HG03196 (cell line): ENCODE measurements around the gene SULT1A1.
"Not testable (repeated sequence)": the region's sequence is repeated elsewhere in the genome, so short reads cannot be mapped to it uniquely, and the experiment has no call there.

Source experiments
- ATAC-seq: cut with Tn5 transposase; IDR thresholded peaks from one replicate; pipeline ENCODE4 v1.9.1; 2021; ENCODE audit not compliant: unreplicated experiment

SULT1A1 gene

DNA sequence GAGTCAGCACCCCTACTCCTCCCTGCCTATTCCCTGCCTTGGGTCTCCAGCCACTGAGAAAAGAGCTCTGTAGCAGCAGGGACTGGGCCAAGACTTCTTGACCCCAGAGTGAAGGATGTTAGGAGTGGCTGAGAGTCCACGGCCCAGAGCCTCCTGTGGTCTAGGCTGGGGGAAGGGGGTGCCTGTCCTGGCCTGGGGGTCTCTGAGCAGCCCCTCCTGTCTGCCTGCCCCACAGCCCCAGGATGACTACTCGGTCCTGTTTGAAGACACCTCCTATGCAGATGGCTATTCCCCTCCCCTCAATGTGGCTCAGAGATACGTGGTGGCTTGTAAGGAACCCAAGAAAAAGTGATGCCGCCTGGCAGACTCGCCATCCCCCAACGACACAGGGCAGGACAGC is 18.5 kb downstream of the SULT1A1 start:
- ATAC-seq, result no peak

DNA sequence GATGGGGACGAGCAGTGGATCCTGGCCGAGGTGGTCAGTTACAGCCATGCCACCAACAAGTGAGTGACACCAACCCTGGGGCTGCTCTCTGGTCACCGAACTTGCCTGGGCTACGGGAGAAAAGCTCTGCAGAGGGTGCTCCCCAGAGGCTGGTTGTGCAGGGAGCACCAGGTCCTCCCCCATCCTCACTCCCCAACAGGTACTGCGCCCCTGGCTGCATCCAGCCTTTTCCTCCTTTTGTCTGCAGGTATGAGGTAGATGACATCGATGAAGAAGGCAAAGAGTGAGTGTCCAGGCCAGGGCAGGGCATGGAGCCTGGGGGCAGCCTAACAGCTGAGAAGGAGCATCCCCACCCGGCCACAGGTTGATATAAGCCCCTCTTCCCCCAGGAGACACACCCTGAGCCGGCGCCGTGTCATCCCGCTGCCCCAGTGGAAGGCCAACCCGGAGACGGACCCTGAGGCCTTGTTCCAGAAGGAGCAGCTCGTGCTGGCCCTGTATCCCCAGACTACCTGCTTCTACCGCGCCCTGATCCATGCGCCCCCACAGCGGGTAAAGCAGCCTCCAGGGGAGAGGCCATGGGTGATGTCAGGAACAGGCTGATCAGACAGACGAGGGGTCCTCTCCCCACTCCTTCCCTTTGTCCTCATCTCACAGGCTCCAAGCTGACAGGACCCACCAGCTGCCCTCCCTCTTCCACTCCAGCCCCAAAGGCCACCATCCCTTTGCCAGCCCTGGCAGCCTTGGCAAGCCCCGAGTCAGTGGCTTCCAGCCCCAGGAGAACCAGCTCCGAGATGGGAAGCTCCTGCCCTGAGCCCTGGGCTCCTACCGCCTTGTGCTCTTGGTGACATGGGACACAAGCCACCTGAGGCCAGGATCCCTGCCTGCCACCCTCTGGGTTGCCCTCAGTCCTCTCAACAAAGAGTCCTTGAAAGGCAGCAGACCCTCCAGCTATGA is 19.2 kb downstream of the SULT1A1 start:
- ATAC-seq, result no peak

DNA sequence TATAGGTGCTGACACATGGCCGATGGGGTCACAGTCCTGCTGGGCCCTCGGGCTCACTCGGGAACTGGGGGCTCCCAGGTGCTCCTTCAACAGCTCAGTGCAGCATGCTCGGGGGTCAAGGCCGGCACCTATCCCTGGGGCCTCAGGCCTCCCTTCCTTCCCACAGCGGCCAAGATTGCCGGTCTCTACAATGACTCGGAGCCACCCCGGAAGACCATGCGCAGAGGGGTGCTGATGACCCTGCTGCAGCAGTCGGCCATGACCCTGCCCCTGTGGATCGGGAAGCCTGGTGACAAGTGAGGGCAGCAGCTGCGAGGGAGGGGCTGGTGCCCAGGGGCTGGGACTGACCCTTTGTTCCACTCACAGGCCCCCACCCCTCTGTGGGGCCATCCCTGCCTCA is 19.9 kb downstream of the SULT1A1 start:
- no peak for ATAC-seq

DNA sequence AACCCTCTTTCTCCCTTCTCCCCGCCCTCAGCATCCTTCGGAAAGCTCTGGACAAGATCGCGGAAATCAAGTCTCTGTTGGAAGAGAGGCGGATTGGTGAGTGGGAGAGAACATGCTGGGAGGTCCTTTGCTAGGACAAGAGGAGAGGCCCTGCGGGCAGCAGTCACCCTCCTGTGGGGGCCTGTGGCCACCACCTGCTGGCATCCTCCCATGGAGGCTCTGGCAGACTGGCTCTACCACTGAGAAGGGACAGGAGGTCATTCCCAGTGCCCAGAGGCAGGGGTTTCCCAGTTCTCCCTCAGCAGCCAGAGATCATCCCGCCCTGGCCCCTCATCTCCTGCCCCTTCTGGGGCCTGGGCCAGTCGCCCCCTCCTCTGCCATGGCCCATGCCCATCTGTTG is 20.8 kb downstream of the SULT1A1 start:
- ATAC-seq, result no peak

DNA sequence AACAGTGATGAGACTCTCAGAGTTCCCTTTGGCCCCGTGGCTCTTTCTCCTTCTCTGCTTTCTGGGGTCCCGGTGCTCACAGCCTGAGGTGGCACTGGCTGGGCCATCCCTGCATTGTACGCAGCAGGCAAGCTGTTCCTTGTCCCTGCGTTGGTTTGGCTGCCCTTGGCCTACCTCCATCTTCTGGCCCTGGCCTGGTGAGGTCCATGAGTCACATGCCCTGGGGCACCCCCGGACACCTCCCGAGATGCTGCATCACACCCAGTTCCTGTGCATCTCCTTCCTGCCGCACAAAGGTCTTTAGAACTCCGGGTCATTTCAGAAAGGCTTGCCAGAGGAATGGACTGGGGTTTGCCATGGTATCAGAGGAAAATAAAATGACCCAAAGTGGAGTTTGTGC is 22.5 kb downstream of the SULT1A1 start:
- ATAC-seq, result no peak

DNA sequence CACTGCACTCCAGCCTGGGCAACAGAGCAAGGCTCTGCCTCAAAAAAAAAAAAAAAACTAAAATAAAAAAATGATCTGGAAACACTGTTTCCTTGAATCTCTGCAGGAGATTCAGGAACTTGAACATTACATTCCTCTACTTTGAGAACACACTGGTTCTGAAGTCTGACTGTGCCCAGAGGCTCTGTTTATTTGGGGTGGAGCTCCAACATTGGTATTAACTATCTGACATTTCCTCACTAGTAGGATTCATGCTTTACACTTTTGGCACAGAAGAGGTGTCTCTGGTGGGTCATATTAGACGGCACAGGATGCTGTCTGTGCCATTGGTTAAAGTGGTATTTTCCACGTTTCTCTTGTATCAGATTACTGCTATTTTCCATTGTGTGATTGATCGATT is 23.4 kb downstream of the SULT1A1 start:
- ATAC-seq, result no peak

DNA sequence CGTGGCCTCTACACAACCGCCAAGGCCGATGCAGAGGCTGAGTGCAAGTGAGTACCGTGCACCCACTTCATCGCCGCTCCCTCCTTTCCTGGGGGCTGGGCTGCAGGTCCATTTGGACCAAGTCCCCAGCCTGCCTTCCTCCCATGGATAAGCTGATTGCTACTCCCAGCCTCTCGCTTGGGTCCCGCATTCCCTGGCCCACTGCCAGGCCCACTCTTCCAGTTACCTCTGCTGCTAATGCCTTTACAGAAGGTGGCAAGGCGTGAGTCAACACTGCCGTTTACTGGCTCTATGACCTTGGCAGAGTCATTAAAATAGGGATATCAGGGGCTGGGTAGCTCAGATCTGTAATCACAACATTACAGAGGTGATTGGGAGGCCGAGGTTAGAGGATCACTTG is 24.2 kb downstream of the SULT1A1 start:
- no peak for ATAC-seq

DNA sequence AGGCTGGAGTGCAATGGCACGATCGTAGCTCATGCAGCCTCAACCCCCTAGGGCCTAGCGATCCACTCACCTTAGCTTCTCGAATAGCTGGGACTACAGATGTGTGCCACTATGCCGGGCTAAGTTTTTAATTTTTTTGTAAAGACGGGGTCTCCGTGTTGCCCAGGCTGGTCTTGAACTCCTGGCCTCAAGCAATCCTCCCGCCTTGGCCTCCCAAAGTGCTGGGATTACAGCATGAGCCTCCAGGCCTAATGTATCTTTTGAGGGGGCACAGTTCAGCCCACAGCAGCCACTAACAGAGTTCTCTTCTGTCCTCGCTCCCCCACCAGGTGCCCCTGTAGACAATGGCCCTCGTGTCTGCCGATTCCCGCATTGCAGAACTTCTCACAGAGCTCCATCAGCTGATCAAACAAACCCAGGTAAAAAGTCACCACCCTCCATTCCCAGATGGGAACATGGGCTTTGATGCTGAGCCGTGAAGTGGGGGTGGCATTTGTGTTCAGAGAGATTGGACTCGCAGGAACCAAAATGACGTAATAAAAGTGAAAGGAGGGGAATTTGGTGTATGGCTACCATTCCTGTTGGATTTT is 29.0 kb downstream of the SULT1A1 start:
- no peak for ATAC-seq

DNA sequence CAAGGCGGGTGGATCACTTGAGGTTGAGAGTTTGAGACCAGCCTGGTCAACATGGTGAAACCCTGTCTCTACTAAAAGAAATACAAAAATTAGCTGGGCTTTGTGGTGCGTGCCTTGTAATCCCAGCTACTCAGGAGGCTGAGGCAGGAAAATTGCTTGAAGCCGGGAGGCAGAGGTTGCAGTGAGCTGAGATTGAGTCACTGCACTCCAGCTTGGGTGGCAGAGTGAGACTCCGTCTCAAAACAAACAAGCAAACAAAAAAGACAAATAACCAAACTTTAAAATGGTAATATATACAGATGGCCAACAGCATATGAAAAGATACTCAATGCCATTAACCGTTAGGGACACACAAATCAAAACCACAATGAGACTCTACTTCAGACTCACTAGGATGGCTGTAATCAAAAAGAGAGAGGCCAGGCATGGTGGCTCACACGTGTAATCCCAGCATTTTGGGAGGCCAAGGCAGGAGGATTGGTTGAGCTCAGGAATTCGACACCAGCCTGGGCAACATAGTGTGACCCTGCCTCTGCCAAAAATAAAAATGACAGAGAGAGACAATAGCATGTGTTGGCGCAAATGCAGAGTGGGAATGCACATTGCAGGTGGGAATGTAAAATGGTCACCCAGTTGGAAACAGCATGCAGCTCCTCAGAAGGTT is 34.3 kb downstream of the SULT1A1 start:
- ATAC-seq, result no peak

DNA sequence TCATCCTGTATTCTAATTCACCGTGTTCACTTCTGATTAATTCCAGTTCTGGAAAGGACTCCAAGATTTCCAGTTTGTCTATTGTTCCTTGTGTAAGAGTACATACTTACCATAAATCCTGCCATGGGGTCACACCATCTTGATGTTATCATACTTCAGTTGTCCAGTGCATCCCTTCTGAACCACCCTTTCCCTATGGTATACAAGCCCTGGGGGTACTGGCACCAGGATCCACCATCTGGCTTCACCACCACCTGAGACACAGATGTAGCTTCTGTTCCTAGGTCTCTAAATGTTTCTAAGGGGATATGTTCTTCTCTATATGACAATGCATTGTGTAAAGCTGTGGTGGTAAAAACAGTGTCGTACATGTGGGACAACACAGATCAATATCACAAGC is 34.9 kb downstream of the SULT1A1 start:
- no peak for ATAC-seq

DNA sequence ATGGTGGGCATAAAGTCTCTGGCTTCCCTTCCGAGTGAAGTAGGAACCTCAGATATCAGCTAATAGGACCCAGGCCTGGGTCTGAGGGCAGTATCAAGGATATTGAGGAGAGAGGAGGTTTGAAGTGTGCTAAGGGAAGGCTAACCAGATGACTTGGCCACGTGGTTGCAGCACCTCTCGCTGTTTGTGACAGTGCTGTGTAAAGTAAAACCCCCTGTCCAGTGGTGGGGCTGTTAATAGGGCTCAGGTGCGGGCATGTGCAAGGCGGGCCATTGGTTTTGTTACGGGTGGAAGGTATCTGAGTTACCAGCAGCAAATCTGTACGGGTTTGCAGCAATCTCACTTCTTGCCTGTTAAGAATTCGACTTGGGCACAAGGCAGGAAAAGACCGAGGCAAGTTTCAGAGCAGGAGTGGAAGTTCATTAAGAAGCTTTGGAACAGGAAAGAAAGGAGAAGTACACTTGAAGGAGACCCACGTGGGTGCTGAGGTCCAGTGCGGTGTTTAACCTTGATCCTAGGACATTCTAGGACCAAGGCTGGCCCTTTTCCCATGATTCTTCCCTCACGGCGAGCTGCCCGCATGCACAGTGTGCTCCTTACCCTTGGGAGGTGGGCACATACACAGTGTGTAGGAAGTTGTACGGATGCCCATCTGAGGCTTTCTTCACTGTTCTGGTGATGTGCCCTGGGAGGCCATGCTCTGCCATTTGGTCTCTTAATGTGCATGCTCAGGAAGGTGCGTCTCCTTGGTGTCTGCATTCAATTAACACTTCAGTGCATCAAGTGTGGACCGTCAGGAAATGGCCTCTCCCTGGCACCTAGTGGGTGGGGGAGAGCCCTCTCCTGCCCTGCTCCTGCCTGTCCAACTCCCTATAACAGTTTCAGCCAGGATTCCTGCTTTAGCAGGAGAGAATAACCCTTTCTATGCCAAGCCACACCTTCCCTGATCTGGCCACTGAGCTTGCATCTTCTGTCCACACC is 35.8 kb downstream of the SULT1A1 start:
- ATAC-seq, result no peak

DNA sequence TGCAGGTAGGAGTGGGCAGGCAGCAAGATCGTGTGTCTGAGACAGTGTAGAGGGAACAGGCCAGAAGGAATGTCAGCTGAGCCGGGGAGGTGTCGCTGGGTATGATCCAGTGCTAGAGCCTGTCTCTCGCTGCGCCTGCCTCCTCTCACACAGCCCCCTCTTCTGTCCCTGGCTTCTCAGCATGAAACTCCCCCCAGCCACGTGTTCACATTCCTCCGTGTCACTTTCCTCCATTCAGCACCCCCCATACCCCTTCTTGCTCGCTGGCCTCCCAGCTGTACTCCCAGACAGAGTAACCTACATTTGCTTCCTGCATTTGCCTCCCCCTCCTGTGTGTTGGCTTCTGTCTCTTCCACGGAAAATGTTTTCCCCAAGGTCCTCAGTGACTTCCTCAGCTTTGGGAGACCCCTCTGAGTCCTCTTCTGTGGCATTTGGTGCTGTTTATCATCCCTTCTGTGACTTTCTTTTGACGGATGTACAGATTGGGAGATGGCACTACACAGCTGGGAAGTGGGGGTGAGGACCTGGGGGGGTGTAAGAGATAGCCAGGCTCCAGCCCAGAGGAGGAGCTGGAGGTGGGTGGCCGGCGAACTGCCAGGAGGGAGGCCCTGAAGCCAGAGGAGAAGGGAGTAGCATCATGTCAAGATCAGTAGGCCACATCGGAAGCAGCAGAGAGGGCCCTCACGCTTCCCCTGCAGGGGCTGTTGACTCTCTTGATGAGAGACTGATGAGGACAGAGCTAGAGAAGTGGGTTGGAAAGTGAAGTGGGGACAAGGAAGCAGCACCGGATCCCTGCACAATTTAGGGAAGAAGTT is 36.9 kb downstream of the SULT1A1 start:
- no peak for ATAC-seq

DNA sequence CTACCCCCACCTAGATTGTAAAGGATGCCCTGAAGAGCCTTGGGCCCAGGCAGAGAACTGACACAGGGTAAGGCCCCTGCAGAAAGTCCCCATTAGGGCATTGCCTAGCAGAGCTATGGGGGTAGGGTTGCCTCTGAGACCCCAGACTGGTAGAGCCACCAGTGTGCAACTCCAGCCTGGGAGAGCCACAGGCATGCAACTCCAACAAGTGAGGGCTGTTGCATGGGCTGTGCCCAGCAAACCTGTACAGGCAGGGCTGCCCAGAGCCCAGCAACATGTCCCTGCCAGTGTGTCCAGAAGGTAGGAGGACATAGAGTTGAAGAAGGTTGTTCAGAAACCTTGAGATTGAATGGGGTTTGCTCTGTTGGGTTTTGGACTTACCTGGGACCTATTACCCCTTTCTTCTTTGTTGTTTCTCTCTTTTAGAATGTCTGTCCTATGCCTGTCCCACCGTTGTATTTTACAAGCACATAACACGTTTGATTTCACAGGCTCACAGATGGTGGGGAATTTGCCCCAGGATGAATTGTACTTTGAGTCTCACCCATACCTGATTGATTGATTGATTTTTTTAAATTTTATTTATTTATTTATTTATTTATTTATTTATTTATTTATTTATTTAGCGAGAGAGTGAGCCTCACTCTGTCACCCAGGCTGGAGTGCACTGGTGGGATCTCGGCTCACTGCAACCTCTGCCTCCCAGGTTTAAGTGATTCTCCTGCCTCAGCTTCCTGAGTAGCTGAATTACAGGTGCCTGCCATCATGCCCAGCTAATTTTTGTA is 39.7 kb downstream of the SULT1A1 start:
- ATAC-seq, result no peak

DNA sequence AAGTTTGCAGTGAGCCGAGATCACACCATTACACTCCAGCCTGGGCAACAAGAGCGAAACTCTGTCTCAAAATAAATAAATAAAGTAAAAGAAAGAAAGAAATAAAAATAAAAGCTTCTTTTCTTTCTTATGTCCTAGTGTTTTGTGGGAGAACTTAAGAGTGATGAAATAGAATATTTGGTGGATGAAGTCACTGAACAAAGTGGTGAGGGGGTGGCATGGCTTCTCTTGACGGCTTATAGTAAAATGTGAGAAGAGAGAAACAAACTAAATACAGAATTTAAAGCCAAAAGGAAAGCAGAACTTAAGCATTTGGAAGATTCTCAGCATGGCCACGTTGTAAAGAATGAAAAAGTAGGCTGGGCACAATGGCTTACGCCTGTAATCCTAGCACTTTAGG is 40.8 kb downstream of the SULT1A1 start:
- no peak for ATAC-seq

DNA sequence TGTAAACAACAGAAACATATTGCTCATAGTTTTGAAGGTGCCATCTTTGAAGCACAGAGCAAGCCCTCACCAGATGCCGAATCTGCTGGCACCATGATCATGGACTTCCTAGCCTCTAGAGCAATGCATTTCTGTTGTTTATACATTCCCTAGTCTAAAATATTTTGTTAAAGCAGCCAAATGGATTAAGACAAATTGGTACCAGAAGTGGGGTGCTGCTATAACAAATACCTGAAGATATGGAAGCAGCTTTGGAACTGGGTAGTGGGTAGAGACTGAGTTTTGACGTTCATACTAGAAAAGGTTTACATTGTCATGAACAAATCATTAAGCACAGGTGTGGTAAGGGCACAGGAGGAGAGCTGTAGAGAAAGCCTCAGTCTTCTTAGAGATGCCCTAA is 42.6 kb downstream of the SULT1A1 start:
- no peak for ATAC-seq

DNA sequence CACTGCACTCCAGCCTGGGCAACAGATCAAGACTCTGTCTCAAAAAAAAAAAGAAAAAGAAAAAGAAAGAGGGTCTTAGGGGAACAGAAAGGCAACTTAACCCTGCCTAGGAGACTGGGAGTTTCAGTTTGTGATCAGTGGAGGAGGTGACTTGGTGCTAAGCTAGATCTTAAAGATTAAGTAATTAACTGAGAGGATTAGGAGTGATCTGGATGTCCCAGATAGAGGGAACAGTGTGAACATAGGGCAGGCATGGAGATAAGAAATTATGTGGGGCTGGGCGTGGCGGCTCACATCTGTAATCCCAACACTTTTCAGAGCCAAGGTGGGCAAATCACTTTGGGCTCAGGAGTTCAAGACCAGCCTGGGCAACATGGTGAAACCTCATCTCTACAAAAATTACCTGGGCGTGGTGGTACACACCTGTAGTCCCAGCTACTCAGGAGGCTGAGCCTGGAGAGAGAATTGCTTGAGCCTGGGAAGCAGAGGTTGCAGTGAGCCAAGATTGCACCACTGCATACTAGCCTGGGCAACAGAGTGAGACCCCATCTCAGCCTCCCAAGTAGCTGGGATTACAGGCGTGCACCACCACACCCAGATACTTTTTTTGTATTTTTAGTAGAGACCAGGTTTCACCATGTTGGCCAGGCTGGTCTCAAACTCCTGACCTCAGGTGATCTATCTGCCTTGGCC is 43.5 kb downstream of the SULT1A1 start:
- not testable (repeated sequence) for ATAC-seq

DNA sequence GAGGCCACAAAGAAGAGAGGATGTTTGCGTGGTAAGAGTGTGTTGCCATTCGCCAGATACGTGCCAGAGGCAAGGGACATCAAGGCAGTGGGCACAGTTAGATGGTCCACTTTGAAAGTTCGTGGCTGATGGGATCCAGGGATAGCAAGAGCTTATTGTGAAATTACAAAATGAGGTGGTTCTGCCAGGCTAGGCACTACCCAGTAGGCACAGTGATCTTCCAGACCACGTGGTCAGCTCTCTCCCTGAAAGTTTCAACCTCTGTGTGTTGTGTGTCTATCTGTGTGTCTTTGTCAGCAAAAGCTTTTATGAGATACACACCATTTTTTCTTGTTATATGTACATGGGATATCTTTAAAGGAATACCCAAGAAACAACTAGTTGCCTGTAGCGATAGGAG is 46.6 kb downstream of the SULT1A1 start:
- ATAC-seq, result no peak

DNA sequence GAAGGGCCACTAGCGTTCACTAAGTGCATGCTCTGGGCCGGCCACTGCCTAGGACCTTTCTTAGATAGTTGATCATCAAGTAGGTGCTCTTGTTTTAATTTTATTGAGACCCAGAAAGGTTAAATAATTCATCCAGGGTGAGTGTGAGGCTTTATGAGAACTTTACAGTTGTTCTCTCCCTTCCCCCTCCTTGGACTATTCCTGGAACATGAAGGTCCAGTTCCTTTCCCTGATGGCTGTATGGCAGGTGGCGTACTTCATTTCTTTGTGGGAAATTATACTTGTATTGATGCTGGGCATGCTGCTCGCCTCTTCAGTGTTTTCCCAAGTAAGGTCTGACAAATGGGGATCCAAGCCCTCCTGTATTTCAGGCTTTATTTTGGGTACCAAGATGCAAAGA is 47.6 kb downstream of the SULT1A1 start:
- no peak for ATAC-seq
